Ureter (tissue), 1 donor: ENCODE results near the gene MGAT4B. TPM values are rescaled to one million over a fixed set of nuclear protein-coding genes. Genes with fewer than 3 reads are reported as not detected.
"Not testable (repeated sequence)": the region's sequence is repeated elsewhere in the genome, so short reads cannot be mapped to it uniquely, and the experiment has no call there.

Experiments
- DNase-seq: peaks from one replicate; pipeline ENCODE4 v3.0.0-alpha.2; 2020; ENCODE audit warnings: low spot score
- total RNA-seq: library from RNA; stranded (reverse); gene quantifications from one replicate; pipeline ENCODE4 v1.2.4, GENCODE V29; 2023
- donor health status: DM: yes; HTN: yes; CAD: no.

Gene MGAT4B
- total RNA-seq = 93.8 TPM

DNA sequence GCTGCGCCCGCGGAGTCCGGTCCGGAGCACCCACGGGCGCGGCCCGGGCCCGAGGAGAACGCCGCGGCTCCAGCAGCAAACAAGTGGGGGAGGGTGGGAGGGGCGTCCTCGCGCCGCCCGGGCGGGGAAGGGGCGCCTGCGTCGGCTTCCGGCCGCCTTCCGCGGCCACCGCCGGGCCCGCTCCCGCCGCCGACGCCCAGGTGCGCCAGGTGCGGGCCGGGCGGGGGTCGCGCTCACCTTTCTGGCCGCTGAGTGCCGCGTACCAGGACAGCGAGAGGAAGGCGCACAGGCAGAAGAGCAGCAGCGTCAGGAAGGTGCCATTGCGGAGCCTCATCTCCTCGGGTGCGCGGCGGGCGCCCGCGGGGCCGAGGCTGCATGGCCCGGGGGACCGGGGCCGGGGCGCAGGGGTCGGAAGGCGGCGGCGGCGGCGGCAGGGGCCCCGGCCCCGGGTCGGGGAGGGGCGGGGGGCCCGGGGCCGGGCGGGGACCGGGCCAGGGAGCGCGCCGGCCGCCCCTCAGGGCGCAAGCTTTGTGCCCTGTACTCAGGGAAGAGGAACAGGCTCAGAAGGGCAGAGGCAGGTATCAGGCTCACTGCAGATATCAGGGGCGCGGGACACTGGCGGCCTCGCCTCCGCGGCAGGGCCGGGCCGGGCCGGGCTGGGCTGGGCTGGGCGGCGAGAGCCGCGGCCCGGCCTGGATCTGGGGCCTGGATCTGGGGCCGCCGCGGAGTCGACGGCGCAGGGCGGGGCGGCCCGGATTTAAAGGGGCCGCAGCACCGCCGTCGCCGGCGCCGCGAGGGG lies at the start of gene MGAT4B:
Gene MGAT4B (minus strand): TSS at position 617 of the 799 bp plus-strand sequence. CDS start 283 bp downstream, at position 334.
- peak; percentile 83 for DNase-seq

- no peak for DNase-seq
Observed at GRCh38 chr5:179854356-179854755, 47.7 kb upstream of the MGAT4B start.

DNA sequence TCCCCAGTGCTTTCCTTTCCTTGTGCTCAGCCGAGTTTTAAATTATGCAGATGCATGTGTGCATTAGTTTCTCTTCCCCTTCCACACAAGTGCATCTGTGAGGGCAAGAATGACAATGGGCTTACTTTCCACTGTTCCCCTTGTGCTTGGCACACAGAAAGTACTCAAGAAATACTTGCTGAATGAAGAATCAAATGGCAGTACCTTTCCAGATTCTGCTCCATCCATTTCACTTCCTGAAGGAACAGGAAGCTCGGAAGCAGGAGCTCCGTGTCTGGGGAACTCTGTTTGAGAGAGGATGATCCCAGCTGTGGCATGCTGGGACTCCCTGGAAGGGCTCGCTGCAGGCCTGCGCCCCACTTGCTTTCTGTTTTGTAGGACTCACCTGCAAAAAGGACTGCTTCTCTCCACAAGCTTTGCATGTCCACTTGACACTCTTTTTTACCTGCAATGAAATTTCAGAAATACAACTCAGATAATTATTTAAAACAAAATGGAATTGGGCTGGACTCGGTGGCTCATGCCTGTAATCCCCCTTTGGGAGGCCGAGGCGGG lies 46.4 kb upstream of the MGAT4B start:
- no peak for DNase-seq

- DNase-seq = no peak
Observed at GRCh38 chr5:179841621-179842020, 35.0 kb upstream of the MGAT4B start.

DNA sequence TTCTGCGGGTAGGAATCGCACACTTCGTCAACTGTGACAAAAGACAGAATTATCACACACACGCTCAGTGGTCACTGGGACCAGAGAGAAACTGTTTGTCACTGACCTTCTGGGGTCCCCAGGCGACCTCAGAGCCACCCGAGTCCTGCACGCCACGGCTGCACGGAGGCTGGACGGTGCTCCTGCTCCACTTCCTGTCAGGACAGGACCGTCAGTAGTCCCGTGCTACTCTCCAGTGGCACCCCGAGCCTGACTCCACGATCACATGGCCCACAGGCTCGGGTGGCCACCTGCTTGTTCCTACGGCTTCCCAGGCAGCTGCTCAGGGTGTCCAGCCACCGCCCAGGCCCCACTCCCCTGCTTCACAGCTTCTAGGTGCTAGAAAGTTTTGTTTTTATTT lies 34.1 kb upstream of the MGAT4B start:
- no peak for DNase-seq

- no peak for DNase-seq
Observed at GRCh38 chr5:179840321-179840720, 33.7 kb upstream of the MGAT4B start.

DNA sequence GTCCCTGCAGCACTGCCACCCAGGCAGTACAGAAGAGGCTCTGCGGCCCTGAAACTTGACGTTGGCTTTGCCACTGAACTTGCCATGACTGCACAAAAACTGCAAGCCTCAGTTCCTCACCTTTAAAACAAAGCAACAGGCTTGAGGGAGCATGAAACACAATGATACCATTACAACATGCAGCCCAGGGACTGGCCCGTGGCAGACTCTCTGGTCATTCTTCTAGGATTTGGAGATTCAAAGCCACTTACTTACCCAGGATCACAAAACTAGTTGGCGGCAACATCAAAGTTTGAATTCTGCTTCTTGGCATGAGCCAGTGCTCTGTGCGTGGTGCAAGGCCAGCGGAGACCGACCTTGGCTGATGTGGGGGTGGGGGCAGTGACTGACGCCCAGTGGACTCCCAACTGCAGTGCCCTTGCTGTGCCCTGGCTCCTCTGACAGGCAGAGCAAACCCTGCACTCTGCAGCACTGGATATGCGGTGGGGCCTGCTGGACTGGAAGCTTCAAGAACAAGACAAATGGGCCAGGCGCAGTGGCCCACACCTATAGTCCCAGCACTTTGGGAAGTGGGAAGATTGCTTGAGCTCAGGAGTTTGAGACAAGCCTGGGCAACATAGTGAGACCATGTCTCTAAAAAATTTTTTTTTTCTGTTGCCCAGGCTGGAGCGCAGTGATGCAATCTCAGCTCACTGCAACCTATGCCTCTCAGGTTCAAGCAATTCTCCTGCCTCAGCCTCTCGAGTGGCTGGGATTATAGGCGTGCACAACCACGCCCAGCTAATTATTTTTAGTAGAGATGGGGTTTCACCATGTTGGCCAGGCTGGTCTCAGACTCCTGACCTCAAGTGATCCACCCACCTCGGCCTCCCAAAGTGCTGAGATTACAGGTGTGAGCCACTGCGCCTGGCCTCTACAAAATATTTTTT lies 32.9 kb upstream of the MGAT4B start:
- DNase-seq = no peak

GRCh38 chr5:179837076-179838011 lies 30.7 kb upstream of the MGAT4B start:
- no peak for DNase-seq

- no peak for DNase-seq
Observed at GRCh38 chr5:179836225-179837019, 29.8 kb upstream of the MGAT4B start.

- DNase-seq = not testable (repeated sequence)
Observed at GRCh38 chr5:179834871-179835270, 28.2 kb upstream of the MGAT4B start.

DNA sequence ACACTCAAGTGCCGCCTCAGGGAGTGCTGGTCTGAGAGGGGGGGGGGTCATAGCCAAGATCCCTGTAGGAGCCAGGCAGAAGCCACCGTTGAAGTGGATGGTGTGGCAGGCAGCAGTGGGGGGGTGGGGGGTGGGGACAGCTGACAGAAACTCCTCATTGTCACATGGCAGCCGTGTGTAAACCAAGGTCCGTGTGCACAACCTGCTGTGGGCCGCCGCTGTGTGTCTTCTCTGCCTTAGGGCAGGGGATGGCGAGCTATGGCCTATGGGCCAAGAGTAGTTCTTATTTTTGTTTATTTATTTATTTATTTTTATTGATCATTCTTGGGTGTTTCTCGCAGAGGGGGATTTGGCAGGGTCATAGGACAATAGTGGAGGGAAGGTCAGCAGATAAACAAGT lies 27.5 kb upstream of the MGAT4B start:
- no peak for DNase-seq

GRCh38 chr5:179833709-179834070 lies 27.0 kb upstream of the MGAT4B start:
- DNase-seq = no peak

- no peak for DNase-seq
Observed at GRCh38 chr5:179833056-179833708, 26.5 kb upstream of the MGAT4B start.

GRCh38 chr5:179832039-179832745 lies 25.5 kb upstream of the MGAT4B start:
- no peak for DNase-seq

DNA sequence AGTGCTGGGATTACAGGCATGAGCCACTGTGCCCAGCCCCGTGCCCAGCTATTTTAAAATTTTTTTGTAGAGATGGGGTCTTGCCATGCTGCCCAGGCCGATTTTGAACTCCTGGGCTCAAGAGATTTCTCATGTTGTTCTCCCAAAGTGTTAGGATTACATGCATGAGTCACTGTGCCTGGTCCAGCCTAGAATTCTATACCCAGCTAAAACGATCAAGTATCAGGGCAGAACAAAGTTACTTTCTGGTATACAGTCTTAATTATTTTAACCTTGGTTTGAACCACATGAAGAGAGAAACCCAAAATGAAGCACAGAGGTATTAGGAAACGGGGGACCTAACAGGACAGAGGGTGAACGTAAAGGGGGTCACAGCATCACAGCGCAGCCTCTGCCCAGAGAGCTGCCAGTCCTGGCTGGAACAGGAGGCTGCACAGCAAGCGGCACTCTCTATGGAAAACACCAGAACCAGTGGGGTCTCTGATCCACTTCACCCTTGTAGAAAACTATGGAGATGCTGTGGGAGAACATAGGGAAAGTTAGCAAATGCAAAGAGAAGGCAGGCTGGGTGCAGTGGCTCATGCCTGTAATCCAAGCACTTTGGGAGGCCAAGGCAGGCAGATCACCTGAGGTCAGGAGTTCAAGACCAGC lies 24.3 kb upstream of the MGAT4B start:
- no peak for DNase-seq

- no peak for DNase-seq
Observed at GRCh38 chr5:179829732-179830435, 23.2 kb upstream of the MGAT4B start.

DNA sequence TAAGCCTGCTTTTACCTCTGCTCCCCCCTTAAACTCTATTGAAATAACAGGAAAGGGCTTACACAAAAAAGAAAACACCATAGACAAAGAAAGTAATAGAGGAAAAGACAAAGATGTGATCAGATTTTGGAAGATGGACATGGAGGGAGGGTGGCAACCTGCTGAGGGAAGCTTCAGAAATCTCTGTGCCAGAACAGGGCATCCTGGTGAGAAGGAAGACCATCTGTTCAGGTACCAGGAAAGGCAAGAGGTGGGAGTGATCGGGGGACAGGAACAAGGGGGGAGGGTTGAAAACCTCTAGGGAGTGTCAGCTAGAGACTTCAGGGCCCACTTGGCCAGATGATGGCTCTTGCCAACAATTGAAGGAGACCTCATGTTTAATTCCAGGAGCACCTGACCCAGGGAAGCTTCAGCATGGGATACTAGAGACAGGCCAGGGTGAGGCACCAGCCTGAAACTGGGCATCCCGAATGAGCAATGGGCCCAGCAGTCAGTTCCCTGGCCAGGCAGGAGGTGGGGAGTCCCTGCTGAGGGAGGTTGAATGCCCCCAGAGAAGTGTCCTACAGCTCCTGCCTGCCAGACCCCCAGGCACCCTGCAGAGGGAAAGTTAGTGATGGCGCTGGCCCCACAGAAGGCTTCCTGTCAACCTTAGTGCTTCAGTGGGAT lies 22.2 kb upstream of the MGAT4B start:
- no peak for DNase-seq

DNA sequence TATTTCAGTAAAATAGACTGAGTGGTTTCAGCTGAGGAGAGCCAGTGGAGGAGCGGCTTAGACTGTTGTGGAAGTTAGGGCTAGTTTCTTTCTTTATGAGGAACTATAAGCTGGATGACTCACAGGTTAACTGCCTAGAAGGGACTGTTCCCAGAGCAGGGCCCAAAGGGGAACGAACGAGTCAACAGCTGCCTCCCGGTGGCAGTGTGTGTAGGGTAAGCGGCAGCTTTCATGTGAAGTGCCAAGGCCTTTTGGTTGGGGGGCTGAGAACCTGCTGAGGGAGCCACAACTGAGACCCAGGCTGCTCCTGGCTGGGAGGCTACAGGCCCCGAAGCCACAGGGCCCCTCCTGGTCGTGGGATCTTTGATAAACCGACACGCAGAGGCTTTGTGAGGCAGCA lies 21.0 kb upstream of the MGAT4B start:
- no peak for DNase-seq
